ENCODE data around the gene PPP2R5C.

- TF ChIP-seq CTCF (conservative IDR thresholded peaks at IDR 0.05; ENCODE audit: low read depth, low read length) (no peak), EZH2 (IDR thresholded peaks at IDR 0.05; ENCODE audit: low read length, unreplicated experiment) (no peak), EZH2phosphoT487 (IDR thresholded peaks at IDR 0.05; ENCODE audit: borderline replicate concordance, low read length) (no peak)
These were observed 168.4 kb downstream of the PPP2R5C start for GRCh38 chr14:101929946-101930345.
